ENCODE results near the gene ABHD16A. TPM values are rescaled to one million over a fixed set of nuclear protein-coding genes. Genes with fewer than 3 reads are reported as not detected.
A peak's percentile ranks its signal among the peaks of the same experiment; 100 is the strongest.

The ABHD16A gene
- total RNA-seq, 1 donor from 2014 or later, result 120 TPM

GRCh38 chr6:31655349-31656237 is 47.5 kb downstream of the ABHD16A start, which contains the start of gene APOM:
Gene APOM (plus strand): TSS chr6:31655894. CDS start chr6:31655967, 73 bp downstream.
- H3K4me1 Mint-ChIP-seq (ENCODE audit: low read depth, unreplicated experiment), result peaks cover 18% of the 10 kb centered on the region
- peaks cover 4% of the 10 kb centered on the region for H3K36me3 Mint-ChIP-seq (ENCODE audit: unreplicated experiment)
- peak within 1 kb of the TSS; percentile 61 for H3K4me3 Mint-ChIP-seq (ENCODE audit: unreplicated experiment)
- no peak for TF ChIP-seq CTCF (IDR thresholded peaks at IDR 0.05; ENCODE audit: partially characterized antibody, unreplicated experiment)
- H3K27me3 Mint-ChIP-seq (ENCODE audit: unreplicated experiment), result peaks cover 23% of the 10 kb centered on the region
- H3K27ac Mint-ChIP-seq (ENCODE audit: unreplicated experiment), result no peak within 1 kb of the TSS
- no peak for DNase-seq
- peaks cover 14% of the 10 kb centered on the region for H3K9me3 Mint-ChIP-seq (ENCODE audit: unreplicated experiment)

- H3K27ac Mint-ChIP-seq (ENCODE audit: unreplicated experiment), result no peak overlapping the region
- DNase-seq, result no peak
- H3K4me3 Mint-ChIP-seq (ENCODE audit: unreplicated experiment), result peak overlapping the region; percentile 38
These were observed 48.4 kb downstream of the ABHD16A start for GRCh38 chr6:31654574-31655348.

GRCh38 chr6:31652925-31653724 is 50.0 kb downstream of the ABHD16A start:
- H3K27ac Mint-ChIP-seq (ENCODE audit: unreplicated experiment), result peak overlapping the region; percentile 99
- H3K4me1 Mint-ChIP-seq (ENCODE audit: low read depth, unreplicated experiment), result peaks cover 16% of the 10 kb centered on the region
- H3K4me3 Mint-ChIP-seq (ENCODE audit: unreplicated experiment), result peak overlapping the region; percentile 93
- H3K27me3 Mint-ChIP-seq (ENCODE audit: unreplicated experiment), result peaks cover 20% of the 10 kb centered on the region
- H3K36me3 Mint-ChIP-seq (ENCODE audit: unreplicated experiment), result peaks cover 4% of the 10 kb centered on the region
- no peak for TF ChIP-seq CTCF (IDR thresholded peaks at IDR 0.05; ENCODE audit: partially characterized antibody, unreplicated experiment)
- peak; percentile 78 for DNase-seq
- peaks cover 15% of the 10 kb centered on the region for H3K9me3 Mint-ChIP-seq (ENCODE audit: unreplicated experiment)

More at GRCh38 chr6:31654574-31655348, 48.4 kb downstream of the ABHD16A start:
- peaks cover 23% of the 10 kb centered on the region for H3K27me3 Mint-ChIP-seq (ENCODE audit: unreplicated experiment)
- H3K36me3 Mint-ChIP-seq (ENCODE audit: unreplicated experiment), result peaks cover 4% of the 10 kb centered on the region
- TF ChIP-seq CTCF (IDR thresholded peaks at IDR 0.05; ENCODE audit: partially characterized antibody, unreplicated experiment), result no peak
- H3K4me1 Mint-ChIP-seq (ENCODE audit: low read depth, unreplicated experiment), result peaks cover 20% of the 10 kb centered on the region
- peaks cover 14% of the 10 kb centered on the region for H3K9me3 Mint-ChIP-seq (ENCODE audit: unreplicated experiment)

GRCh38 chr6:31651602-31652191 is 51.4 kb downstream of the ABHD16A start:
- H3K9me3 Mint-ChIP-seq (ENCODE audit: unreplicated experiment), result peaks cover 15% of the 10 kb centered on the region
- H3K27me3 Mint-ChIP-seq (ENCODE audit: unreplicated experiment), result peaks cover 17% of the 10 kb centered on the region
- H3K4me1 Mint-ChIP-seq (ENCODE audit: low read depth, unreplicated experiment), result peaks cover 15% of the 10 kb centered on the region
- peak; percentile 80 for DNase-seq
- H3K4me3 Mint-ChIP-seq (ENCODE audit: unreplicated experiment), result peak overlapping the region; percentile 93
- H3K27ac Mint-ChIP-seq (ENCODE audit: unreplicated experiment), result peak overlapping the region; percentile 99
- H3K36me3 Mint-ChIP-seq (ENCODE audit: unreplicated experiment), result peaks cover 4% of the 10 kb centered on the region
- no peak for TF ChIP-seq CTCF (IDR thresholded peaks at IDR 0.05; ENCODE audit: partially characterized antibody, unreplicated experiment)

Measured in glutamatergic neuron (in vitro differentiated cells).